IMR-90 (cell line): ENCODE data around the gene FBXW11. TPM values are rescaled to one million over a fixed set of nuclear protein-coding genes. Genes with fewer than 3 reads are reported as not detected.

Experiments used
- ATAC-seq: fragments of 200-7000 bp; cut with Tn5 transposase; 2 replicates; pipeline ENCODE4 v1.9.1; 2020; ENCODE audit warnings: low read depth, mild to moderate bottlenecking, moderate library complexity
- BruUV-seq: library from RNA; stranded (reverse); fragments of 400-500 nt; replicated peaks from 2 replicates; lab custom pipeline; 2021; lab: Mats Ljungman, UMichigan
- CTCF ChIA-PET: fragments of 300-600 bp; formaldehyde crosslinking; extraction: SDS; loops from one replicate; lab custom pipeline; 2021; ENCODE audit warnings: antibody characterized with exemption; lab: Yijun Ruan, JAX
- POLR2A ChIA-PET: fragments of 300-600 bp; sonication (Branson Sonifier 250); formaldehyde crosslinking; loops from one replicate; lab custom pipeline; 2022; ENCODE audit warnings: antibody characterized with exemption; ENCODE audit not compliant: unreplicated experiment; lab: Charles Lee
- DNase-seq: peaks from one replicate; pipeline ENCODE4 v3.0.0; 2013
- H2AFZ ChIP-seq: replicated peaks from 2 replicates; pipeline ENCODE3; 2013; ENCODE audit warnings: low read length, mild to moderate bottlenecking; ENCODE audit not compliant: poor library complexity
- H2AK5ac ChIP-seq: 2 replicates; pipeline ENCODE4 v1.6.1; 2013; ENCODE audit warnings: low read depth, low read length, inconsistent platforms
- H2AK9ac ChIP-seq: replicated peaks from 2 replicates; pipeline ENCODE3; 2013; ENCODE audit warnings: mild to moderate bottlenecking, low read depth, low read length, moderate library complexity; ENCODE audit not compliant: poor library complexity
- H2BK120ac ChIP-seq: 2 replicates; pipeline ENCODE4 v1.6.1; 2013; ENCODE audit warnings: low read depth, low read length, inconsistent platforms
- H2BK15ac ChIP-seq: 3 replicates; pipeline ENCODE4 v1.6.1; 2013; ENCODE audit warnings: low read depth, low read length, inconsistent platforms
- H2BK20ac ChIP-seq: 2 replicates; pipeline ENCODE4 v1.6.1; 2013; ENCODE audit warnings: low read depth, mild to moderate bottlenecking, inconsistent platforms, low read length, moderate library complexity
- H2BK5ac ChIP-seq: 2 replicates; pipeline ENCODE4 v1.6.1; 2013; ENCODE audit warnings: mild to moderate bottlenecking, low read depth, low read length, inconsistent platforms; ENCODE audit not compliant: poor library complexity, severe bottlenecking
- H3K14ac ChIP-seq: replicated peaks from 2 replicates; pipeline ENCODE4 v1.6.1; 2013; ENCODE audit warnings: low read depth, low read length, inconsistent platforms
- H3K18ac ChIP-seq: 2 replicates; pipeline ENCODE4 v1.6.1; 2013; ENCODE audit warnings: low read depth, low read length, control low read depth
- H3K23ac ChIP-seq: 2 replicates; pipeline ENCODE4 v1.6.1; 2013; ENCODE audit warnings: low read depth, low read length, inconsistent platforms
- H3K27ac ChIP-seq: 2 replicates; pipeline ENCODE4 v1.5.1; 2013; ENCODE audit warnings: mild to moderate bottlenecking, control low read depth, low read length; ENCODE audit not compliant: insufficient read depth
- H3K27me3 ChIP-seq: 2 replicates; pipeline ENCODE4 v1.6.1; 2013; ENCODE audit warnings: low read length; ENCODE audit not compliant: control insufficient read depth, insufficient read depth
- H3K36me3 ChIP-seq: 2 replicates; pipeline ENCODE4 v1.6.1; 2013; ENCODE audit warnings: low read length, mixed read lengths; ENCODE audit not compliant: control insufficient read depth, insufficient read depth
- H3K4ac ChIP-seq: 2 replicates; pipeline ENCODE4 v1.6.1; 2013; ENCODE audit warnings: low read depth, low read length, inconsistent platforms
- H3K4me1 ChIP-seq: 2 replicates; pipeline ENCODE4 v1.6.1; 2013; ENCODE audit warnings: low read length, mixed read lengths; ENCODE audit not compliant: control insufficient read depth, insufficient read depth
- H3K4me2 ChIP-seq: 2 replicates; pipeline ENCODE4 v1.6.1; 2013; ENCODE audit warnings: low read depth, mild to moderate bottlenecking, control low read depth, low read length, moderate library complexity
- H3K4me3 ChIP-seq: 2 replicates; pipeline ENCODE4 v1.5.1; 2013; ENCODE audit warnings: low read depth, mild to moderate bottlenecking, control low read depth, low read length, moderate library complexity; ENCODE audit not compliant: insufficient read depth
- H3K56ac ChIP-seq: 2 replicates; pipeline ENCODE4 v1.6.1; 2013; ENCODE audit warnings: low read length, inconsistent platforms; ENCODE audit not compliant: insufficient read depth; ENCODE audit errors: extremely low read depth
- H3K79me1 ChIP-seq, 2 experiments: 2 replicates each; pipeline ENCODE4 v1.6.1; 2013; ENCODE audit warnings: low read length in 2 of 2, inconsistent platforms in 1 of 2, low read depth in 1 of 2
- H3K9ac ChIP-seq: 2 replicates; pipeline ENCODE4 v1.6.1; 2013; ENCODE audit warnings: low read depth, low read length, control low read depth
- H3K9me1 ChIP-seq: 2 replicates; pipeline ENCODE4 v1.6.1; 2013; ENCODE audit warnings: low read length, inconsistent platforms; ENCODE audit not compliant: insufficient read depth
- H3K9me3 ChIP-seq: 2 replicates; pipeline ENCODE4 v1.6.1; 2013; ENCODE audit warnings: low read length; ENCODE audit not compliant: control insufficient read depth, insufficient read depth
- H4K20me1 ChIP-seq: 2 replicates; pipeline ENCODE4 v1.6.1; 2013; ENCODE audit warnings: low read length, inconsistent platforms; ENCODE audit not compliant: insufficient read depth
- H4K5ac ChIP-seq: 2 replicates; pipeline ENCODE4 v1.6.1; 2013; ENCODE audit warnings: mild to moderate bottlenecking, low read depth, low read length, control low read depth
- H4K8ac ChIP-seq, 2 experiments: 2 replicates each; pipeline ENCODE4 v1.6.1; 2013; ENCODE audit warnings: low read depth in 2 of 2, low read length in 2 of 2, control low read depth in 1 of 2, inconsistent platforms in 1 of 2
- H4K91ac ChIP-seq: 2 replicates; pipeline ENCODE4 v1.6.1; 2013; ENCODE audit warnings: low read depth, low read length, inconsistent platforms; ENCODE audit not compliant: insufficient read depth
- BHLHE40 ChIP-seq: fragments of 150-350 bp; IDR thresholded peaks from 2 replicates; pipeline ENCODE4 v1.6.1; 2016; ENCODE audit warnings: mild to moderate bottlenecking, low read depth, low read length
- CEBPB ChIP-seq: IDR thresholded peaks from 2 replicates; pipeline ENCODE4 v1.6.1; 2012; ENCODE audit warnings: low read depth, low read length, improper control_type of control experiment
- CHD1 ChIP-seq: IDR thresholded peaks from 2 replicates; pipeline ENCODE4 v1.6.1; 2012; ENCODE audit warnings: low read depth, low read length, improper control_type of control experiment
- CTCF ChIP-seq: conservative IDR thresholded peaks from 2 replicates; pipeline ENCODE4 v1.5.1; 2012; ENCODE audit warnings: mild to moderate bottlenecking, low read depth, low read length, improper control_type of control experiment
- ELK1 ChIP-seq: fragments of 150-350 bp; IDR thresholded peaks from 2 replicates; pipeline ENCODE4 v1.6.1; 2016; ENCODE audit warnings: low read depth, mild to moderate bottlenecking, low read length, moderate library complexity, borderline replicate concordance
- FOS ChIP-seq: fragments of 150-350 bp; IDR thresholded peaks from 2 replicates; pipeline ENCODE4 v1.6.1; 2016; ENCODE audit warnings: low read depth, low read length
- MAFK ChIP-seq: IDR thresholded peaks from 2 replicates; pipeline ENCODE4 v1.6.1; 2012; ENCODE audit warnings: low read depth, low read length, improper control_type of control experiment
- MAZ ChIP-seq: IDR thresholded peaks from 2 replicates; pipeline ENCODE4 v1.6.1; 2012; ENCODE audit warnings: low read depth, mild to moderate bottlenecking, low read length, improper control_type of control experiment, moderate library complexity, borderline replicate concordance
- NFE2L2 ChIP-seq: fragments of 150-350 bp; IDR thresholded peaks from 2 replicates; pipeline ENCODE4 v1.6.1; 2016; ENCODE audit warnings: low read depth, mild to moderate bottlenecking, low read length
- POLR2A ChIP-seq: IDR thresholded peaks from 2 replicates; pipeline ENCODE4 v1.6.1; 2012; ENCODE audit warnings: mild to moderate bottlenecking, low read depth, low read length
- RAD21 ChIP-seq: IDR thresholded peaks from 2 replicates; pipeline ENCODE4 v1.6.1; 2012; ENCODE audit warnings: low read length, improper control_type of control experiment
- RCOR1 ChIP-seq: IDR thresholded peaks from 2 replicates; pipeline ENCODE4 v1.6.1; 2012; ENCODE audit warnings: mild to moderate bottlenecking, low read length, improper control_type of control experiment; ENCODE audit not compliant: insufficient replicate concordance
- RFX5 ChIP-seq: IDR thresholded peaks from 2 replicates; pipeline ENCODE4 v1.8.0; 2012; ENCODE audit warnings: low read depth, mild to moderate bottlenecking, low read length, moderate library complexity
- SMC3 ChIP-seq: fragments of 150-350 bp; IDR thresholded peaks from 2 replicates; pipeline ENCODE4 v1.6.1; 2016; ENCODE audit warnings: low read depth, mild to moderate bottlenecking, antibody characterized with exemption, low read length, moderate library complexity
- USF2 ChIP-seq: fragments of 150-350 bp; IDR thresholded peaks from 2 replicates; pipeline ENCODE4 v1.6.1; 2017; ENCODE audit warnings: mild to moderate bottlenecking, antibody characterized with exemption, low read length, low read depth
- WGBS, 2 experiments: methylation state at CpG; one replicate each; pipeline versions ENCODE4 v1.1.5 to v1.1.7; 2013; ENCODE audit warnings: missing lambda C conversion rate in 2 of 2; ENCODE audit not compliant: insufficient read length in 1 of 2; ENCODE audit errors: extremely low coverage in 2 of 2; 5-methylcytosine and 5-hydroxymethylcytosine counted together
- dilution Hi-C: fragments of 300-500 bp; cut with HindIII; formaldehyde crosslinking; loops from one replicate; pipeline ENCODE4 v1.14.3; 2018; ENCODE audit warnings: low sequenced_read_pairs; ENCODE audit not compliant: unreplicated experiment
- in situ Hi-C: fragments of 300-500 bp; cut with MboI; formaldehyde crosslinking; loops from 3 replicates; pipeline ENCODE4 v1.14.3; 2019; ENCODE audit warnings: low sequenced_read_pairs, inconsistent platforms, mixed read lengths
- intact Hi-C: fragments of 100-400 bp; cut with micrococcal nuclease; formaldehyde crosslinking; loops from 2 replicates; pipeline ENCODE4 v1.10.0; 2022
- polyA plus RNA-seq, 3 experiments: library from polyadenylated mRNA; depleted of rRNA; stranded (reverse); fragments of >200 nt; gene quantifications; 2 replicates each; pipeline ENCODE4 v1.2.3, GENCODE V29; 2012; ENCODE audit warnings: low replicate concordance in 1 of 3
- total RNA-seq: library from RNA; depleted of rRNA; stranded (reverse); fragments of >200 nt; gene quantifications from 2 replicates; pipeline ENCODE4 v1.2.3, GENCODE V29; 2012

Gene FBXW11
- total and polyA plus RNA-seq, 2 of the 4 experiments (the other 2 are of a cell fraction) = 34.3 to 97.1 TPM

GRCh38 chr5:171848486-171848885 is 158.0 kb downstream of the FBXW11 start:
- Histone ChIP-seq H2BK20ac (no peak overlapping the region), H4K8ac (no peak overlapping the region), H3K27me3 (no peaks in the 10 kb centered on the region), H3K36me3 (no peaks in the 10 kb centered on the region), H3K4me1 (no peaks in the 10 kb centered on the region), H3K4me3 (no peak overlapping the region), H2BK120ac (no peak overlapping the region), H4K91ac (no peak overlapping the region), H3K9me3 (no peaks in the 10 kb centered on the region), H2BK5ac (no peak overlapping the region), H2AFZ (no peak overlapping the region), H3K4me2 (no peak overlapping the region), H3K9me1 (0 out of 2 replicates have a peak, but pooled peaks cover 2% of the 10 kb centered on the region), H2BK15ac (no peak overlapping the region), H3K56ac (no peak overlapping the region), H2AK9ac (no peak overlapping the region), H3K27ac (no peak overlapping the region), H3K23ac (no peak overlapping the region), H3K4ac (no peak overlapping the region), H4K20me1 (no peaks in the 10 kb centered on the region), H3K14ac (no peak overlapping the region), H3K79me1 (no peaks in the 10 kb centered on the region), H3K9ac (no peak overlapping the region), H2AK5ac (no peak overlapping the region), H3K18ac (no peak overlapping the region), H4K5ac (no peak overlapping the region)
- WGBS, 2 experiments = no CpG with 5 or more reads among the region's 5 CpGs
- DNase-seq (no peak), ATAC-seq (no peak)
- POLR2A ChIA-PET = no interaction called here
- dilution Hi-C loops = no loop called here
- in situ Hi-C loops = no loop called here
- TF ChIP-seq CEBPB = no peak
- no peak for TF ChIP-seq POLR2A
- TF ChIP-seq RCOR1 = no peak
- TF ChIP-seq BHLHE40 = no peak
- TF ChIP-seq MAZ = no peak
- TF ChIP-seq MAFK = no peak
- TF ChIP-seq ELK1 = no peak
- no peak for TF ChIP-seq USF2
- no peak for TF ChIP-seq FOS
- TF ChIP-seq CTCF = no peak
- TF ChIP-seq SMC3 = no peak
- TF ChIP-seq RFX5 = no peak
- no peak for TF ChIP-seq RAD21
- no peak for TF ChIP-seq NFE2L2
- TF ChIP-seq CHD1 = no peak
- intact Hi-C loops = loop anchor here (5.0 kb wide), 1 partner anchor 221 kb away; no protein-coding TSS in a partner anchor
- CTCF ChIA-PET = no interaction called here
- BruUV-seq = no TSS peak
